ENCODE data around the gene PRSS22. TPM values are rescaled to one million over a fixed set of nuclear protein-coding genes. Genes with fewer than 3 reads are reported as not detected.

The PRSS22 gene
- total RNA-seq, 1 donor: not detected

DNA sequence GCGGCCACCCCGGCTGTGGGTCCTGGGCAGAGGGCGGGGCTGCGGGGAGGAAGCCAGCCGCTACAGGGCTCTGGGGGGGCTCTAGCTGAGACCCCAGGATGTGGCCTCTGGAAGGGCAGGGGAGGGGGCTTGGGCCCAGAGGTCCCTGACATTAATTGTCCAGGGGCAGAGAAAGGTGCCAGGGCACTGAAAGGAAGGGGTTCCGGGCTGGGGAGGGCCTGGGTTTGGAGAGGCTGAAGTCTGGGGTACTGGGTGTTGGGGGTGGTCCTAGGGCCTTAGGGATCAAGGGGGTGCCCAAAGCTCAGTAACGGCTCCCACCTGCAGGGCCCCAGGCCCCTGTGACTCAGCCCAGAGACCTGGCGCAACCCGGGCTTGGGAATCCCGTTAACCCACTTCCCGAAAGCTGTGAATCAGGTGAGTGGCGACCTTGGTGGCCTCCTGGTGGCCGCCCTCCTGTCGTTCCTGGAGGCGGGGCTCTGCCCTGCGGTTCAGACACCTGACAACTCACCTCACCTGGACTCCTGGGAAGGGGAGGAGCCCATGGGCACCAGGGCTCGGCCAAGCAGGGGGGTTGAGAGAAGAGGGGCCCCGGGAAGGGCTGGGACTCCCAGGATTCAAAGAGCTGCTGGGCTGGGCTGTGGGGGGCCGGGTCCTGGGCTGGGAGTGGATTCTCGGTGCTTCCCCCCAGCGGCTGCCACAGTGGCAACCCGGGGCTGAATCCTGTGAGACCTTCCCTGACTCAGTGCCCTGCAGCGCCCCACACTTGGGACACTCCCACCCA is 465 bp upstream of the PRSS22 start:
- TF ChIP-seq, protein P1, sequence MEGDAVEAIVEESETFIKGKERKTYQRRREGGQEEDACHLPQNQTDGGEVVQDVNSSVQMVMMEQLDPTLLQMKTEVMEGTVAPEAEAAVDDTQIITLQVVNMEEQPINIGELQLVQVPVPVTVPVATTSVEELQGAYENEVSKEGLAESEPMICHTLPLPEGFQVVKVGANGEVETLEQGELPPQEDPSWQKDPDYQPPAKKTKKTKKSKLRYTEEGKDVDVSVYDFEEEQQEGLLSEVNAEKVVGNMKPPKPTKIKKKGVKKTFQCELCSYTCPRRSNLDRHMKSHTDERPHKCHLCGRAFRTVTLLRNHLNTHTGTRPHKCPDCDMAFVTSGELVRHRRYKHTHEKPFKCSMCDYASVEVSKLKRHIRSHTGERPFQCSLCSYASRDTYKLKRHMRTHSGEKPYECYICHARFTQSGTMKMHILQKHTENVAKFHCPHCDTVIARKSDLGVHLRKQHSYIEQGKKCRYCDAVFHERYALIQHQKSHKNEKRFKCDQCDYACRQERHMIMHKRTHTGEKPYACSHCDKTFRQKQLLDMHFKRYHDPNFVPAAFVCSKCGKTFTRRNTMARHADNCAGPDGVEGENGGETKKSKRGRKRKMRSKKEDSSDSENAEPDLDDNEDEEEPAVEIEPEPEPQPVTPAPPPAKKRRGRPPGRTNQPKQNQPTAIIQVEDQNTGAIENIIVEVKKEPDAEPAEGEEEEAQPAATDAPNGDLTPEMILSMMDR (IDR thresholded peaks at IDR 0.05; ENCODE audit: insufficient read depth, low read length): no peak
- DNase-seq (ENCODE audit: low read depth): no peak
- no peak overlapping the region for H3K4me3 ChIP-seq (ENCODE audit: low read depth, low read length)

DNA sequence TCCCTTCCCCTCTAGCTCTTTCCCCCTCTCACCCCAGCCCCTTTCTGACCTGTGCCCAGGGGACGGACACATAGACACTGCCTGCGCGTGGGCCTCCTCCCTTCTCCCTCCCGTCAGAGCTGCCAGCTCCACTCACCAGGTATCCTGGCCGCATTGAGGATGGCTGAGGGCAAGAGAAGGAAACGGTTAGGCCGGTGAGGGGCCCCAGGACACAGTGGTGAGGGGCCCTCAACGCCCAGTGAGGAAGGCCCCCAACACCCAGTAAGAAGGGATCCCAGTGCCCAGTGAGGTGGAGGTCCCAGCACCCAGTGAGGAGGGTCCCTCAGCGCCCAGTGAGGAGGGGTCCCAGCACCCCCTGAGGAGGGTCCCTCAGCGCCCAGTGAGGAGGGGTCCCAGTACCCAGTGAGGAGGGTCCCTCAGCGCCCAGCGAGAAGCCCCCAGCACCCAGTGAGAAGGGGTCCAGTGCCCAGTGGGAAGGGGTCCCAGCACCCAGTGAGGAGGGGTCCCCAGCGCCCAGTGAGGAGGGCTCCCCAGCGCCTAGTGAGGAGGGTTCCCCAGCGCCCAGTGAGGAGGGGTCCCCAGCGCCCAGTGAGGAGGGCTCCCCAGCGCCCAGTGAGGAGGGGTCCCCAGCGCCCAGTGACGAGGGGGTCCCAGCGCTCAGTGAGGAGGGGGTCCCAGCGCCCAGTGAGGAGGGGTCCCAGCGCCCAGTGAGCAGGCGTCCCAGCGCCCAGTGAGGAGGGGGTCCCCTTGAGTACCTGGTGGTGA is 1.1 kb downstream of the PRSS22 start:
- TF ChIP-seq, protein P1 (IDR thresholded peaks at IDR 0.05; ENCODE audit: insufficient read depth, low read length): no peak
- H3K4me3 ChIP-seq (ENCODE audit: low read depth, low read length): no peak overlapping the region
- DNase-seq (ENCODE audit: low read depth): no peak

DNA sequence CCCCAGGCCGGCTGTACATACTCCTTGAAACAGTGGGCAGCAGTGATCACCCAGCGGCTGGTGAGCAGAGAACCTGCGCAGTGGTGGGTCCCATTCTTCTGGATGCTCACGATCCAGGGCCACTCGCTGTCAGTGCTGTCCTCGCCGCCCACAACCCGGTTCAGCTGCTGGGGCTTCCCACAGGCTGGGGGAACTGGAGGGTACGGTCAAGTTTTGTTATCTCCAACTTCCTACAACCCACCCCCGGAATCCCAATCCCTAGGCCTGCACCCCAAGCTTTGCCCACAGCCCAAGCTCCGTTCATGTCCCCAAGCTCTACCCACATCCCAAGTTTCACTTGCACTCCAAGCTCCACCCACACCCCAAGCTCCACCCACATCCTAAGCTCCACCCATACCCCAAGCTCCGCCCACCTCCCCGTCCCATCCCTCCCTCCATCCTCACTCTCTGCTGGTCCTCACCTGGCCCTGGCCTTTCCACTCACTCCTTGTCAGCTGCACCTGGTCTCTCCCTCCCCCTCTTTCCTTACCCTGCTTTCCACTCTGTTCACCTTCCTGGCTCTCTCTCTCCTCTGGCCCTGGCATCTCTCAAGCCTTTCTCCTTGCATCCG is 1.8 kb downstream of the PRSS22 start:
- TF ChIP-seq, protein P1 (IDR thresholded peaks at IDR 0.05; ENCODE audit: insufficient read depth, low read length): no peak
- DNase-seq (ENCODE audit: low read depth): no peak
- no peak overlapping the region for H3K4me3 ChIP-seq (ENCODE audit: low read depth, low read length)

DNA sequence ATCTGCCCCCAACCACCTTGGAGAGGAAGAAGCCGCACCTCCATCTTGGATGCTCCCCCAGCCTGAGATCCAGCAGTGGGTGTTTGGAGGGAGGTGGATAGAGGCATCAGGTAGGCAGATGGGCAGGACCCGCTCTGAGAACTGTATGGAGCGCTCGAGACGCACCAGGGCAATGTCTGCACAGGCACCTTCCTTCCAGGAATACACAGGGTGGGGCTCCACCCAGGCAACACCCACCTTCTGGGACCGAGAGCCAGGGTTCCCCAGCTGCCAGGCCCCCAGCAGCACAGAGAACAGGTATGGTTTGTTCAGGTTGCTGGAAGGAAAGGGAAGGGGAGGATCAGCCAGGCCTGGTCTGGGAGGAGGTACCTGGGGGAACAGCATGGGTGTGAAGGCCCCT is 2.4 kb downstream of the PRSS22 start:
- TF ChIP-seq, protein P1 (IDR thresholded peaks at IDR 0.05; ENCODE audit: insufficient read depth, low read length): no peak
- no peak for DNase-seq (ENCODE audit: low read depth)

DNA sequence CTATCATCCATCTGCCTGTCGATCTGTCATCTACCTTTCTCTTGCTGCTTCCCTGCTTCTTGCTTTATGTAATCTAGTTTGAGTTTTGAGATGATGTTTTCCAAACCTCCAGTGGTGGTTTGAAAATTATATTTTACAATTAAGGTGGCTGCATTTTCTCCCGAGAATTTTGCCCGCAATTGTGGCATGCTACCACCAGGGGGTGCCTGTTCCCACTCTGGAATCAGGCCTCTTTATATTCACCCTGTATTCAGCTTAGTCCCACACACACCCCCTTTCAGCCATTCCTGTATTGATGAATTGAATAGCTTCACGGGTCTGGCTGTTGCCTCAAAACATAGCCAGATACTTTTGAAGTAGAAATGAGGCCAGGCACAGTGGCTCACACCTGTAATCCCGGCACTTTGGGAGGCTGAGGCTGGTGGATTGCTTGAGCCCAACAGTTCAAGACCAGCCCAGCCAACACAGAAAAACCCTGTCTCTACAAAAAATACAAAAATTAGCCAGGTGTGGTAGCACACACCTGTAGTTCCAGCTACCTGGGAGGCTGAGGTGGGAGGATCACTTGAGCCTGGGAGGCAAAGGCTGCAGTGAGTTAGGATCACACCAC is 3.2 kb downstream of the PRSS22 start:
- no peak for DNase-seq (ENCODE audit: low read depth)
- TF ChIP-seq, protein P1 (IDR thresholded peaks at IDR 0.05; ENCODE audit: insufficient read depth, low read length): peak; percentile 56

More for the DNA sequence above, 2.4 kb downstream of the PRSS22 start:
- H3K4me3 ChIP-seq (ENCODE audit: low read depth, low read length): no peak overlapping the region

DNA sequence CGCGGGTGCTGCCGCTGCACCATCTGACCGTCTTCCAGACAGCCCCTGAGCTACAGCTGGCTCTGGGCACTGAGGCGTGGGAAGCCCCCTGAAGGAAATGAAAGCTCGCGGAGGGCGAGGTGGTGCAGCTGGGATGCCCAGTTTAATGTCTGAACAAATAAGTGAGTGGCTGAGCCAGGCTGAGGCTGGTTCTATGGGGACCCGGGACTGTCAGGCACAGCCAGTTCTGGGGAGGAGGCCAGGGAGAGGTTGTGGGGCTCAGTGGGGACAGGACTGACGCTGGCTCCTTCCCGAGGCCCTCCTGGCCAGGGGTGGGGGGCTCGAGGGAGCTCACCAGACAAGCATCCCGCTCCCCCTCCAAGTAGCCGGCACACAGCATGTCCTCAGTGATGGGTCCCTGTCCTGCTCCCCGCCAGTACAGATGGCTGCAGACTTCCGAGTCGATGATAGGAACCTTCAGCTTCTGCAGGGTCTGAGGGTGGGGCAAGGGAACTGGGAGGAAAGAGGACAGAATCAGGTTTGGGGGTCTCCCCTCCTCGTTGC is 4.4 kb downstream of the PRSS22 start:
- TF ChIP-seq, protein P1 (IDR thresholded peaks at IDR 0.05; ENCODE audit: insufficient read depth, low read length): no peak
- DNase-seq (ENCODE audit: low read depth): no peak
- H3K4me3 ChIP-seq (ENCODE audit: low read depth, low read length): no peak overlapping the region

More for the DNA sequence above, 3.2 kb downstream of the PRSS22 start:
- no peak overlapping the region for H3K4me3 ChIP-seq (ENCODE audit: low read depth, low read length)
